ENCODE results near the gene TKT.

TKT gene

GRCh38 chr3:53184701-53185100 lies 71.1 kb downstream of the TKT start:
- no peak for TF ChIP-seq GATA3 (IDR thresholded peaks at IDR 0.05; ENCODE audit: low read depth, low read length)
- TF ChIP-seq GATA2 (IDR thresholded peaks at IDR 0.05; ENCODE audit: low read depth, low read length), result no peak

- TF ChIP-seq GATA3 (IDR thresholded peaks at IDR 0.05; ENCODE audit: low read depth, low read length) (no peak), GATA2 (IDR thresholded peaks at IDR 0.05; ENCODE audit: low read depth, low read length) (no peak)
Observed at GRCh38 chr3:53183514-53183913, 72.3 kb downstream of the TKT start.

- TF ChIP-seq GATA3 (IDR thresholded peaks at IDR 0.05; ENCODE audit: low read depth, low read length) (no peak), GATA2 (IDR thresholded peaks at IDR 0.05; ENCODE audit: low read depth, low read length) (no peak)
Observed at GRCh38 chr3:53182764-53183355, 73.0 kb downstream of the TKT start.

GRCh38 chr3:53181528-53181927 lies 74.3 kb downstream of the TKT start:
- TF ChIP-seq GATA2 (IDR thresholded peaks at IDR 0.05; ENCODE audit: low read depth, low read length), result no peak
- TF ChIP-seq GATA3 (IDR thresholded peaks at IDR 0.05; ENCODE audit: low read depth, low read length), result no peak

GRCh38 chr3:53181024-53181371 lies 74.8 kb downstream of the TKT start:
- TF ChIP-seq GATA2 (IDR thresholded peaks at IDR 0.05; ENCODE audit: low read depth, low read length), result no peak
- no peak for TF ChIP-seq GATA3 (IDR thresholded peaks at IDR 0.05; ENCODE audit: low read depth, low read length)

- no peak for TF ChIP-seq GATA3 (IDR thresholded peaks at IDR 0.05; ENCODE audit: low read depth, low read length)
- no peak for TF ChIP-seq GATA2 (IDR thresholded peaks at IDR 0.05; ENCODE audit: low read depth, low read length)
Observed at GRCh38 chr3:53180305-53181023, 75.4 kb downstream of the TKT start.

GRCh38 chr3:53179580-53179979 lies 76.2 kb downstream of the TKT start:
- TF ChIP-seq GATA2 (IDR thresholded peaks at IDR 0.05; ENCODE audit: low read depth, low read length) (no peak), GATA3 (IDR thresholded peaks at IDR 0.05; ENCODE audit: low read depth, low read length) (no peak)

- TF ChIP-seq GATA3 (IDR thresholded peaks at IDR 0.05; ENCODE audit: low read depth, low read length) (no peak), GATA2 (IDR thresholded peaks at IDR 0.05; ENCODE audit: low read depth, low read length) (no peak)
Observed at GRCh38 chr3:53178246-53178645, 77.6 kb downstream of the TKT start.

GRCh38 chr3:53175613-53176540 lies 79.9 kb downstream of the TKT start:
- TF ChIP-seq GATA3 (IDR thresholded peaks at IDR 0.05; ENCODE audit: low read depth, low read length) (no peak), GATA2 (IDR thresholded peaks at IDR 0.05; ENCODE audit: low read depth, low read length) (no peak)

Measured in SH-SY5Y (cell line).